Measurements from ENCODE around the gene NUDT16L1. TPM values are rescaled to one million over a fixed set of nuclear protein-coding genes. Genes with fewer than 3 reads are reported as not detected.

The NUDT16L1 gene
- polyA plus RNA-seq, 1 donor (not counting 4 experiments of a cell fraction or from before 2014, with no cell fraction given): 23.0 TPM

GRCh38 chr16:4697848-4698291 is 4.5 kb downstream of the NUDT16L1 start:
- no peaks in the 10 kb centered on the region for H3K27me3 ChIP-seq (ENCODE audit: control insufficient read depth, extremely low read depth, insufficient read depth, low read length)
- H3K4me3 ChIP-seq (ENCODE audit: control insufficient read depth in 2 of 3, extremely low read depth in 1 of 3, insufficient read depth in 2 of 3, low read depth in 1 of 3, low read length in 3 of 3): no peak overlapping the region
- no peak overlapping the region for H3K9ac ChIP-seq (ENCODE audit: control insufficient read depth, extremely low read depth, insufficient read depth, low read length)
- DNase-seq (ENCODE audit: low read depth, low spot score) (no peak), FAIRE-seq (no peak)
- no peak overlapping the region for H3K27ac ChIP-seq (ENCODE audit: control insufficient read depth, insufficient read depth, low read length)
- H3K4me1 ChIP-seq (ENCODE audit: control insufficient read depth, extremely low read depth, insufficient read depth, low read length): peaks cover 6% of the 10 kb centered on the region
- no peaks in the 10 kb centered on the region for H4K20me1 ChIP-seq (ENCODE audit: control insufficient read depth, extremely low read depth, insufficient read depth, low read length)
- H3K79me2 ChIP-seq (ENCODE audit: control insufficient read depth, insufficient read depth, low read length): no peaks in the 10 kb centered on the region
- no peak overlapping the region for H2AFZ ChIP-seq (ENCODE audit: control insufficient read depth, low read length)
- no peak for TF ChIP-seq EZH2 (IDR thresholded peaks at IDR 0.05; ENCODE audit: low read length)
- TF ChIP-seq CTCF (optimal IDR thresholded peaks at IDR 0.05 in 1 of 3, IDR thresholded peaks at IDR 0.05 in 1 of 3, conservative IDR thresholded peaks at IDR 0.05 in 1 of 3; ENCODE audit: extremely low read depth in 1 of 3, insufficient read depth in 2 of 3, low read length in 3 of 3): no peak
- no peaks in the 10 kb centered on the region for H3K9me3 ChIP-seq (ENCODE audit: control insufficient read depth, low read depth, low read length)
- dilution Hi-C loops (cut with MboI; ENCODE audit: extremely low pct_ligation_motif_present, low sequenced_read_pairs): no loop called here
- H3K4me2 ChIP-seq (ENCODE audit: control insufficient read depth, extremely low read depth, insufficient read depth, low read depth, low read length): no peak overlapping the region
- no peaks in the 10 kb centered on the region for H3K9me1 ChIP-seq (ENCODE audit: control insufficient read depth, extremely low read depth, insufficient read depth, low read length)
- H3K36me3 ChIP-seq (ENCODE audit: control insufficient read depth in 2 of 2, extremely low read depth in 1 of 2, insufficient read depth in 2 of 2, low read length in 2 of 2): peaks cover 19 to 29% of the 10 kb centered on the region in 2 experiments

GRCh38 chr16:4698321-4699045 is 5.1 kb downstream of the NUDT16L1 start:
- Histone ChIP-seq H2AFZ (ENCODE audit: control insufficient read depth, low read length) (no peak overlapping the region), H3K9me3 (ENCODE audit: control insufficient read depth, low read depth, low read length) (no peaks in the 10 kb centered on the region), H3K27me3 (ENCODE audit: control insufficient read depth, extremely low read depth, insufficient read depth, low read length) (no peaks in the 10 kb centered on the region), H3K9ac (ENCODE audit: control insufficient read depth, extremely low read depth, insufficient read depth, low read length) (no peak overlapping the region), H3K79me2 (ENCODE audit: control insufficient read depth, insufficient read depth, low read length) (no peaks in the 10 kb centered on the region), H3K36me3 (ENCODE audit: control insufficient read depth in 2 of 2, extremely low read depth in 1 of 2, insufficient read depth in 2 of 2, low read length in 2 of 2) (peaks cover 19 to 29% of the 10 kb centered on the region in 2 experiments), H3K4me1 (ENCODE audit: control insufficient read depth, extremely low read depth, insufficient read depth, low read length) (peaks cover 3% of the 10 kb centered on the region), H3K27ac (ENCODE audit: control insufficient read depth, insufficient read depth, low read length) (no peak overlapping the region), H4K20me1 (ENCODE audit: control insufficient read depth, extremely low read depth, insufficient read depth, low read length) (no peaks in the 10 kb centered on the region), H3K4me3 (ENCODE audit: control insufficient read depth in 2 of 3, extremely low read depth in 1 of 3, insufficient read depth in 2 of 3, low read depth in 1 of 3, low read length in 3 of 3) (no peak overlapping the region), H3K4me2 (ENCODE audit: control insufficient read depth, extremely low read depth, insufficient read depth, low read depth, low read length) (no peak overlapping the region), H3K9me1 (ENCODE audit: control insufficient read depth, extremely low read depth, insufficient read depth, low read length) (no peaks in the 10 kb centered on the region)
- DNase-seq (ENCODE audit: low read depth, low spot score): no peak
- no peak for FAIRE-seq
- no peak for TF ChIP-seq EZH2 (IDR thresholded peaks at IDR 0.05; ENCODE audit: low read length)
- TF ChIP-seq CTCF (optimal IDR thresholded peaks at IDR 0.05 in 1 of 3, IDR thresholded peaks at IDR 0.05 in 1 of 3, conservative IDR thresholded peaks at IDR 0.05 in 1 of 3; ENCODE audit: extremely low read depth in 1 of 3, insufficient read depth in 2 of 3, low read length in 3 of 3): no peak
- dilution Hi-C loops (cut with MboI; ENCODE audit: extremely low pct_ligation_motif_present, low sequenced_read_pairs): no loop called here
